ENCODE results near the gene SPAG8. TPM values are rescaled to one million over a fixed set of nuclear protein-coding genes. Genes with fewer than 3 reads are reported as not detected.

SPAG8 gene
- total RNA-seq, 1 experiment from 2014 or later, result 0.90 TPM

DNA sequence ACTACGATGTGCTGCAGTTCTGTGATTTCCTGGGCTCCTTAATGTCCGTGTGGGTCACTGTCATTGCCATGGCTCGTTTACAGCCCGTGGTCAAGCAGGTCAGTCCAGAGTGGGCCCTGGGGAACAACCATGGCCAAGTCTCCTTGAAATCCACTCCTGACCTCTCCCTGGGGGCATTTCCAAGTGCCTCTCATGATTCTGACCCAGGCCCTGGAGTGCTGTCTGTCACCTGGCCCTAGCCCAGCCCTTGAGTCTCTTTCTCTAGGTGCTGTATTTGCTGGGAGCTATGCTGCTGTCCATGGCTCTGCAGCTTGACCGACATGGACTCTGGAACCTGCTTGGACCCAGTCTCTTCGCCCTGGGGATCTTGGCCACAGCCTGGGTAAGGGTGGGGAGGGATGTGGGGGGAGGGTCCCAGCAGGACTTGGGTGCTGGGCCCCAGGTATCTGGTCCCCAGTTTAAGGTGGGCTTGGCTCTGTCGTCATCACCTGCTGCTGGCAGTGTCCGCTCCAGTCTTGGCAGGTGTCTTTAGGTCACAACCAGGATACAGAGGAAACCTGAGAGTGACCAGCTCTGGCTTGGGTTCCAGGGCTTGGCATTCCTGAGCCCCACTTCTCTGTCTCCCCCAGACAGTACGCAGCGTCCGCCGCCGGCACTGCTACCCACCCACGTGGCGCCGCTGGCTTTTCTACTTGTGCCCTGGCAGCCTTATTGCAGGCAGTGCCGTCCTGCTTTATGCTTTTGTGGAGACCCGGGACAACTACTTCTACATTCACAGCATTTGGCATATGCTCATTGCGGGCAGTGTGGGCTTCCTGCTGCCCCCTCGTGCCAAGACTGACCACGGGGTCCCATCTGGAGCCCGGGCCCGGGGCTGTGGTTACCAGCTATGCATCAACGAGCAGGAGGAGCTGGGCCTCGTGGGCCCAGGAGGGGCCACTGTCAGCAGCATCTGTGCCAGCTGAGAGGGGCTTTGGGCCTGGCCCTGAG lies 41.1 kb upstream of the SPAG8 start:
- ChIA-PET CTCF (no interaction called here), POLR2A (no interaction called here)
- peaks cover 9% of the 10 kb centered on the region; the same call in 1 of the 2 replicates for H3K27me3 ChIP-seq (ENCODE audit: control insufficient read depth, insufficient read depth, low read length)
- in situ Hi-C loops (cut with HindIII; ENCODE audit: low pct_unique_long_range_greater_than_20kb, low sequenced_read_pairs) (no loop called here), intact Hi-C loops (cut with micrococcal nuclease; ENCODE audit: unreplicated experiment) (no loop called here)
- no peak overlapping the region for H3K4me3 ChIP-seq (ENCODE audit: low read depth in 2 of 2, low read length in 2 of 2)
- DNase-seq (ENCODE audit: low read depth, low spot score) (no peak), ATAC-seq (no peak)
- no TSS peak for BruUV-seq (replicated peaks)
- H3K9me3 ChIP-seq (ENCODE audit: control insufficient read depth, insufficient read depth, low read depth, low read length), result no peaks in the 10 kb centered on the region
- no peak overlapping the region for H3K27ac ChIP-seq (ENCODE audit: low read length)
- TF ChIP-seq, protein P1, sequence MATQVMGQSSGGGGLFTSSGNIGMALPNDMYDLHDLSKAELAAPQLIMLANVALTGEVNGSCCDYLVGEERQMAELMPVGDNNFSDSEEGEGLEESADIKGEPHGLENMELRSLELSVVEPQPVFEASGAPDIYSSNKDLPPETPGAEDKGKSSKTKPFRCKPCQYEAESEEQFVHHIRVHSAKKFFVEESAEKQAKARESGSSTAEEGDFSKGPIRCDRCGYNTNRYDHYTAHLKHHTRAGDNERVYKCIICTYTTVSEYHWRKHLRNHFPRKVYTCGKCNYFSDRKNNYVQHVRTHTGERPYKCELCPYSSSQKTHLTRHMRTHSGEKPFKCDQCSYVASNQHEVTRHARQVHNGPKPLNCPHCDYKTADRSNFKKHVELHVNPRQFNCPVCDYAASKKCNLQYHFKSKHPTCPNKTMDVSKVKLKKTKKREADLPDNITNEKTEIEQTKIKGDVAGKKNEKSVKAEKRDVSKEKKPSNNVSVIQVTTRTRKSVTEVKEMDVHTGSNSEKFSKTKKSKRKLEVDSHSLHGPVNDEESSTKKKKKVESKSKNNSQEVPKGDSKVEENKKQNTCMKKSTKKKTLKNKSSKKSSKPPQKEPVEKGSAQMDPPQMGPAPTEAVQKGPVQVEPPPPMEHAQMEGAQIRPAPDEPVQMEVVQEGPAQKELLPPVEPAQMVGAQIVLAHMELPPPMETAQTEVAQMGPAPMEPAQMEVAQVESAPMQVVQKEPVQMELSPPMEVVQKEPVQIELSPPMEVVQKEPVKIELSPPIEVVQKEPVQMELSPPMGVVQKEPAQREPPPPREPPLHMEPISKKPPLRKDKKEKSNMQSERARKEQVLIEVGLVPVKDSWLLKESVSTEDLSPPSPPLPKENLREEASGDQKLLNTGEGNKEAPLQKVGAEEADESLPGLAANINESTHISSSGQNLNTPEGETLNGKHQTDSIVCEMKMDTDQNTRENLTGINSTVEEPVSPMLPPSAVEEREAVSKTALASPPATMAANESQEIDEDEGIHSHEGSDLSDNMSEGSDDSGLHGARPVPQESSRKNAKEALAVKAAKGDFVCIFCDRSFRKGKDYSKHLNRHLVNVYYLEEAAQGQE (IDR thresholded peaks at IDR 0.05; ENCODE audit: insufficient read depth in 1 of 2, low read depth in 2 of 2, low read length in 1 of 2), result no peak
- TF ChIP-seq TCF7L2 (IDR thresholded peaks at IDR 0.05; ENCODE audit: low read depth, low read length), result no peak
- TF ChIP-seq SIN3A (IDR thresholded peaks at IDR 0.05; ENCODE audit: borderline replicate concordance, insufficient read depth, low read depth, low read length), result no peak
- TF ChIP-seq, protein P2, sequence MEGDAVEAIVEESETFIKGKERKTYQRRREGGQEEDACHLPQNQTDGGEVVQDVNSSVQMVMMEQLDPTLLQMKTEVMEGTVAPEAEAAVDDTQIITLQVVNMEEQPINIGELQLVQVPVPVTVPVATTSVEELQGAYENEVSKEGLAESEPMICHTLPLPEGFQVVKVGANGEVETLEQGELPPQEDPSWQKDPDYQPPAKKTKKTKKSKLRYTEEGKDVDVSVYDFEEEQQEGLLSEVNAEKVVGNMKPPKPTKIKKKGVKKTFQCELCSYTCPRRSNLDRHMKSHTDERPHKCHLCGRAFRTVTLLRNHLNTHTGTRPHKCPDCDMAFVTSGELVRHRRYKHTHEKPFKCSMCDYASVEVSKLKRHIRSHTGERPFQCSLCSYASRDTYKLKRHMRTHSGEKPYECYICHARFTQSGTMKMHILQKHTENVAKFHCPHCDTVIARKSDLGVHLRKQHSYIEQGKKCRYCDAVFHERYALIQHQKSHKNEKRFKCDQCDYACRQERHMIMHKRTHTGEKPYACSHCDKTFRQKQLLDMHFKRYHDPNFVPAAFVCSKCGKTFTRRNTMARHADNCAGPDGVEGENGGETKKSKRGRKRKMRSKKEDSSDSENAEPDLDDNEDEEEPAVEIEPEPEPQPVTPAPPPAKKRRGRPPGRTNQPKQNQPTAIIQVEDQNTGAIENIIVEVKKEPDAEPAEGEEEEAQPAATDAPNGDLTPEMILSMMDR (IDR thresholded peaks at IDR 0.05), result no peak
- TF ChIP-seq POLR2AphosphoS5 (IDR thresholded peaks at IDR 0.05; ENCODE audit: low read depth, low read length), result no peak
- H3K36me3 ChIP-seq (ENCODE audit: control insufficient read depth, insufficient read depth, low read length), result no peaks in the 10 kb centered on the region
- no peaks in the 10 kb centered on the region for H3K4me1 ChIP-seq (ENCODE audit: control insufficient read depth, insufficient read depth, low read length)

DNA sequence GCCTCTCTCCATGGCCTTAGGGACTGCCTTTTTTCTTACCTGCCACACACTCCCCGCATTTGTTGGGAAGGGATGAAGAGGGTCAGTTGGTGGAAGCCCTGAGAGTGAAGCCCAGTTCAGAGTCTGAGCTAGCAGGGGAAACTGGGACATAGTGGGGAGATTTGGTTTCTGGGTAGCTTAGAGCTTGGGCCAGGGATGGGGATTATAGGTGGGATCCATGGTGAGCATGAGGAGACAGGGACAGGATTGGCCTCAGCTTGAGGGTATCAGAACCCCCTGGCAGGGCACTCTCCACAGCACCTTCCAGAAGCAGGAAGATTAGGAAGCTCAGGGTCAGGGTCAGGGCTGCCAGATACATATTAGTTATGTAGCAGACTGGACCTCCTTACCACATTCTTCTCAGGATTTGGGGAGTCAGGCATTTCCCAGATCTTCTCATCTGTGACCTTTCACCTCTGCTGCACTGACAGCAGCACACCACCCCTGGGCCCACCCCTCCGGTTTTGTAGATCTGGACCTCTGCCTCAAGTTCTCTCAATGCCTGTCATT lies 40.3 kb upstream of the SPAG8 start:
- peaks cover 9% of the 10 kb centered on the region; the same call in 1 of the 2 replicates for H3K27me3 ChIP-seq (ENCODE audit: control insufficient read depth, insufficient read depth, low read length)
- ChIA-PET CTCF (no interaction called here), POLR2A (no interaction called here)
- DNase-seq (ENCODE audit: low read depth, low spot score), result no peak
- H3K9me3 ChIP-seq (ENCODE audit: control insufficient read depth, insufficient read depth, low read depth, low read length), result no peaks in the 10 kb centered on the region
- intact Hi-C loops (cut with micrococcal nuclease; ENCODE audit: unreplicated experiment), result no loop called here
- H3K36me3 ChIP-seq (ENCODE audit: control insufficient read depth, insufficient read depth, low read length), result no peaks in the 10 kb centered on the region
- H3K4me1 ChIP-seq (ENCODE audit: control insufficient read depth, insufficient read depth, low read length), result no peaks in the 10 kb centered on the region
- no peak for ATAC-seq
- BruUV-seq (replicated peaks), result no TSS peak
- TF ChIP-seq, protein P2 (IDR thresholded peaks at IDR 0.05), result no peak
- no peak for TF ChIP-seq TCF7L2 (IDR thresholded peaks at IDR 0.05; ENCODE audit: low read depth, low read length)
- TF ChIP-seq, protein P1 (IDR thresholded peaks at IDR 0.05; ENCODE audit: insufficient read depth in 1 of 2, low read depth in 2 of 2, low read length in 1 of 2), result no peak
- no peak overlapping the region for H3K4me3 ChIP-seq (ENCODE audit: low read depth in 2 of 2, low read length in 2 of 2)
- H3K27ac ChIP-seq (ENCODE audit: low read length), result no peak overlapping the region
- in situ Hi-C loops (cut with HindIII; ENCODE audit: low pct_unique_long_range_greater_than_20kb, low sequenced_read_pairs), result no loop called here

Data from Panc1 (cell line).